Skeletal muscle tissue (tissue), 4 donors: ENCODE measurements around the gene AK8. TPM values are rescaled to one million over a fixed set of nuclear protein-coding genes. Genes with fewer than 3 reads are reported as not detected.

ENCODE experiments used
- H3K27ac ChIP-seq: one replicate; pipeline ENCODE4 v1.7.0; 2013; ENCODE audit warnings: mild to moderate bottlenecking, low read depth, low read length, inconsistent platforms
- H3K27me3 ChIP-seq, 3 donors: one replicate each; pipeline ENCODE4 v1.7.0; 2013; ENCODE audit warnings: low read length in 3 of 3; ENCODE audit not compliant: control insufficient read depth in 3 of 3, insufficient read depth in 3 of 3
- H3K36me3 ChIP-seq, 3 donors: one replicate each; pipeline ENCODE4 v1.7.0; 2013; ENCODE audit warnings: low read length in 3 of 3; ENCODE audit not compliant: control insufficient read depth in 3 of 3, insufficient read depth in 3 of 3
- H3K4me1 ChIP-seq, 3 donors: one replicate each; pipeline ENCODE4 v1.7.0; 2013; ENCODE audit warnings: low read length in 3 of 3, mild to moderate bottlenecking in 3 of 3; ENCODE audit not compliant: control insufficient read depth in 3 of 3, insufficient read depth in 3 of 3
- H3K4me3 ChIP-seq, 3 donors: one replicate each; pipeline ENCODE4 v1.7.0; 2013; ENCODE audit warnings: low read length in 3 of 3
- H3K9ac ChIP-seq, 3 donors: one replicate each; pipeline ENCODE4 v1.7.0; 2013; ENCODE audit warnings: low read length in 3 of 3, mild to moderate bottlenecking in 3 of 3, moderate library complexity in 2 of 3, low read depth in 1 of 3
- H3K9me3 ChIP-seq, 3 donors: one replicate each; pipeline ENCODE4 v1.7.0; 2013; ENCODE audit warnings: low read length in 3 of 3; ENCODE audit not compliant: control insufficient read depth in 3 of 3
- total RNA-seq: library from RNA; depleted of rRNA; stranded (reverse); fragments of >200 nt; gene quantifications from one replicate; pipeline ENCODE4 v1.2.3, GENCODE V29; 2014
- donor health status: Osteomylitis.

AK8 gene
- total RNA-seq, 1 donor from 2014 or later, result 0.52 TPM

- Histone ChIP-seq H3K27me3 (peaks cover 5 to 22% (median 15%) of the 10 kb centered on the region in 3 donors), H3K36me3 (no peaks in the 10 kb centered on the region), H3K9ac (no peak overlapping the region), H3K4me3 (no peak overlapping the region), H3K4me1 (no peaks in the 10 kb centered on the region), H3K9me3 (no peaks in the 10 kb centered on the region), H3K27ac (no peak overlapping the region)
Observed at GRCh38 chr9:132818588-132818987, 59.5 kb downstream of the AK8 start.

GRCh38 chr9:132814937-132815336 is 63.1 kb downstream of the AK8 start:
- H3K4me1 ChIP-seq, result no peaks in the 10 kb centered on the region
- H3K9ac ChIP-seq, result no peak overlapping the region
- H3K36me3 ChIP-seq, result no peaks in the 10 kb centered on the region
- no peaks in the 10 kb centered on the region for H3K9me3 ChIP-seq
- no peak overlapping the region for H3K4me3 ChIP-seq
- peaks cover 5 to 23% (median 16%) of the 10 kb centered on the region in 3 donors for H3K27me3 ChIP-seq
- H3K27ac ChIP-seq, result no peak overlapping the region

GRCh38 chr9:132813115-132813771 is 64.8 kb downstream of the AK8 start:
- Histone ChIP-seq H3K9ac (no peak overlapping the region), H3K27me3 (peaks cover 9 to 29% (median 15%) of the 10 kb centered on the region in 3 donors), H3K27ac (no peak overlapping the region), H3K9me3 (no peaks in the 10 kb centered on the region), H3K4me1 (no peaks in the 10 kb centered on the region), H3K4me3 (no peak overlapping the region), H3K36me3 (no peaks in the 10 kb centered on the region)

GRCh38 chr9:132811985-132812384 is 66.1 kb downstream of the AK8 start:
- no peak overlapping the region for H3K4me3 ChIP-seq

GRCh38 chr9:132810314-132810713 is 67.8 kb downstream of the AK8 start:
- H3K27ac ChIP-seq, result no peak overlapping the region
- H3K36me3 ChIP-seq, result no peaks in the 10 kb centered on the region
- H3K9me3 ChIP-seq, result no peaks in the 10 kb centered on the region
- H3K4me1 ChIP-seq, result no peaks in the 10 kb centered on the region
- no peak overlapping the region for H3K9ac ChIP-seq
- H3K4me3 ChIP-seq, result no peak overlapping the region
- peaks cover 4 to 28% (median 19%) of the 10 kb centered on the region in 3 donors for H3K27me3 ChIP-seq

More at GRCh38 chr9:132811985-132812384, 66.1 kb downstream of the AK8 start:
- no peaks in the 10 kb centered on the region for H3K9me3 ChIP-seq
- H3K4me1 ChIP-seq, result no peaks in the 10 kb centered on the region
- no peak overlapping the region for H3K9ac ChIP-seq
- peaks cover 9 to 32% (median 15%) of the 10 kb centered on the region in 3 donors for H3K27me3 ChIP-seq
- no peaks in the 10 kb centered on the region for H3K36me3 ChIP-seq
- H3K27ac ChIP-seq, result no peak overlapping the region

GRCh38 chr9:132809677-132810271 is 68.3 kb downstream of the AK8 start:
- H3K36me3 ChIP-seq, result no peaks in the 10 kb centered on the region
- no peak overlapping the region for H3K4me3 ChIP-seq
- H3K4me1 ChIP-seq, result no peaks in the 10 kb centered on the region
- H3K9ac ChIP-seq, result no peak overlapping the region
- H3K9me3 ChIP-seq, result no peaks in the 10 kb centered on the region
- no peak overlapping the region for H3K27ac ChIP-seq
- H3K27me3 ChIP-seq, result peaks cover 6 to 33% (median 21%) of the 10 kb centered on the region in 3 donors

- Histone ChIP-seq H3K4me3 (no peak overlapping the region), H3K27ac (no peak overlapping the region), H3K9me3 (no peaks in the 10 kb centered on the region), H3K9ac (no peak overlapping the region), H3K36me3 (no peaks in the 10 kb centered on the region), H3K27me3 (peaks cover 14 to 43% (median 29%) of the 10 kb centered on the region in 3 donors), H3K4me1 (no peaks in the 10 kb centered on the region)
Observed at GRCh38 chr9:132808645-132809044, 69.4 kb downstream of the AK8 start.

- Histone ChIP-seq H3K27ac (no peak overlapping the region), H3K9ac (no peak overlapping the region), H3K36me3 (no peaks in the 10 kb centered on the region), H3K9me3 (no peaks in the 10 kb centered on the region), H3K4me1 (no peaks in the 10 kb centered on the region), H3K4me3 (no peak overlapping the region), H3K27me3 (peaks cover 20 to 48% (median 30%) of the 10 kb centered on the region in 3 donors)
Observed at GRCh38 chr9:132806723-132807421, 71.2 kb downstream of the AK8 start.

- Histone ChIP-seq H3K36me3 (no peaks in the 10 kb centered on the region), H3K4me1 (no peaks in the 10 kb centered on the region), H3K9ac (no peak overlapping the region), H3K27ac (no peak overlapping the region), H3K27me3 (peaks cover 22 to 47% (median 30%) of the 10 kb centered on the region in 3 donors), H3K9me3 (no peaks in the 10 kb centered on the region), H3K4me3 (no peak overlapping the region)
Observed at GRCh38 chr9:132806306-132806705, 71.8 kb downstream of the AK8 start.
